ENCODE measurements around the gene TCEAL7. TPM values are rescaled to one million over a fixed set of nuclear protein-coding genes. Genes with fewer than 3 reads are reported as not detected.

Gene TCEAL7
- total RNA-seq, 2 experiments from 2014 or later: not detected

DNA sequence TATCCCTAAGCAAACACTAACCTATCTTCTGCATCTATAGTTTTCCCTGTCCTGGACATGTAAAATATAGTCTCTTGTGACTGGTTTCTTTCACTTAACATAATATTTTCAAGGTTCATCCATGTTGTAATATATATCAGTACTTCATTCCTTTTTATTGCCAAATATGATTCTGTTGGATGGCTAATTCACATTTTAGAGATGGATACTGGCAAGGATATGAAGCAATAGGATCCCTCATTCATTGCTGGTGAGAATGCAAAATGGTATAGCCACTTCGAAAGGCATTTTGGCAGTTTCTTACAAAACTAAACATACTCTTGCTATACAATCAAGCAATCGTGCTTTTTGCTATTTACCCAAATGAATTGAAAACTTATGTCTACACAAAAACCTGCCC, 33.0 kb downstream of the TCEAL7 start:
- H3K9me3 ChIP-seq (ENCODE audit: control insufficient read depth in 1 of 2, insufficient read depth in 1 of 2, low read length in 2 of 2): no peaks in the 10 kb centered on the region
- no peaks in the 10 kb centered on the region for H3K9me3 Mint-ChIP-seq
- no peaks in the 10 kb centered on the region for H3K4me1 ChIP-seq (ENCODE audit: insufficient read depth, low read length)
- H3K36me3 Mint-ChIP-seq (ENCODE audit: low read depth): no peaks in the 10 kb centered on the region
- intact Hi-C loops (cut with DNase I, micrococcal nuclease): no loop called here
- DNase-seq (no peak), ATAC-seq (ENCODE audit: poor library complexity) (no peak)
- ChIA-PET POLR2A (no interaction called here), CTCF (no interaction called here)
- H3K27ac Mint-ChIP-seq: no peak overlapping the region
- no peaks in the 10 kb centered on the region for H3K4me1 Mint-ChIP-seq (ENCODE audit: low read depth)
- no peak overlapping the region for H3K4me3 Mint-ChIP-seq
- peaks cover 4% of the 10 kb centered on the region for H3K27me3 Mint-ChIP-seq
- H3K27ac ChIP-seq (ENCODE audit: low read depth in 1 of 2, low read length in 2 of 2): no peak overlapping the region
- no peak overlapping the region for H3K4me3 ChIP-seq (ENCODE audit: low read length)
- H3K36me3 ChIP-seq (ENCODE audit: insufficient read depth, low read length): no peaks in the 10 kb centered on the region
- H3K27me3 ChIP-seq (ENCODE audit: control insufficient read depth in 1 of 2, insufficient read depth in 2 of 2, low read length in 2 of 2): no peaks in the 10 kb centered on the region
- TF ChIP-seq, protein P1, sequence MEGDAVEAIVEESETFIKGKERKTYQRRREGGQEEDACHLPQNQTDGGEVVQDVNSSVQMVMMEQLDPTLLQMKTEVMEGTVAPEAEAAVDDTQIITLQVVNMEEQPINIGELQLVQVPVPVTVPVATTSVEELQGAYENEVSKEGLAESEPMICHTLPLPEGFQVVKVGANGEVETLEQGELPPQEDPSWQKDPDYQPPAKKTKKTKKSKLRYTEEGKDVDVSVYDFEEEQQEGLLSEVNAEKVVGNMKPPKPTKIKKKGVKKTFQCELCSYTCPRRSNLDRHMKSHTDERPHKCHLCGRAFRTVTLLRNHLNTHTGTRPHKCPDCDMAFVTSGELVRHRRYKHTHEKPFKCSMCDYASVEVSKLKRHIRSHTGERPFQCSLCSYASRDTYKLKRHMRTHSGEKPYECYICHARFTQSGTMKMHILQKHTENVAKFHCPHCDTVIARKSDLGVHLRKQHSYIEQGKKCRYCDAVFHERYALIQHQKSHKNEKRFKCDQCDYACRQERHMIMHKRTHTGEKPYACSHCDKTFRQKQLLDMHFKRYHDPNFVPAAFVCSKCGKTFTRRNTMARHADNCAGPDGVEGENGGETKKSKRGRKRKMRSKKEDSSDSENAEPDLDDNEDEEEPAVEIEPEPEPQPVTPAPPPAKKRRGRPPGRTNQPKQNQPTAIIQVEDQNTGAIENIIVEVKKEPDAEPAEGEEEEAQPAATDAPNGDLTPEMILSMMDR (IDR thresholded peaks at IDR 0.05): no peak

DNA sequence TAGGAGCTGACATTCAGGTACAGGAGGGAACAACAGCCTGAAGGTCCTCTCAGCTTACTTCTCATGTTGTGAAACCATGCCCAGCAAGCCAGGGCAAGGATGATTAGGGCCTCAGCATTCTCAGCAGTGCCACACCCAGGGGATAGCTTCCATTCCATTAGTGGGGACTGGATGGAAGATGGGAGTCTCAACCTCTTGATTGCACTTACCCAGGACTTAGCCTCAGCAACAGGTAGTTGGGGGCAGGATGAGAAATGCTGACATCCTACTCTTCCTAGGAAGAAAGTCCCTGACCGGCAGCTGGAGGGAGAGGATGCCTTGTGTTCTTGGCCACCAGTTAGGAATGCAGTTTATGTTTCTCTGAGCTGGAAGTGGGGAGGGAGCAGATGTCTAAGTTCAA, 37.5 kb downstream of the TCEAL7 start:
- CTCF ChIA-PET: no interaction called here
- ATAC-seq (ENCODE audit: poor library complexity): no peak

DNA sequence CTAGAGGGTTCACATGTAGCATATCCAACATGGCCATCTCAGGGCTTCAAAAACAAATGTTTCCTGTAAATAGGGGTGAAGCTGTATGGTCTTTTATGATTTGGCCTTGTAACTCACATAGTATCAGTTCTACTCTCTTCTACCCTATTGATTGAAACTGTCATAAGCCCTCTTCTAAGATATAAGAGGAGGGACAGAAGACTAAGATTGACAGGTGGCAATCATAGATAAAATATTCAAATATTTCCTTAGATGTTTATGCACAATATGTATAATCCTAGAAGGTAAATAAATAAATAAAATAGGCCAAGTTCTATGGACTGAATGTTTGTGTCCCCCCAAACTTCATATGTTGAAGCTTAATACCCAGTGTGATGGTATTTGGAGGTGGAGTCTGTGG, 39.4 kb downstream of the TCEAL7 start:
- Mint-ChIP-seq H3K36me3 (ENCODE audit: low read depth) (no peaks in the 10 kb centered on the region), H3K4me1 (ENCODE audit: low read depth) (no peaks in the 10 kb centered on the region), H3K27me3 (peaks cover 4% of the 10 kb centered on the region), H3K9me3 (no peaks in the 10 kb centered on the region), H3K4me3 (no peak overlapping the region), H3K27ac (no peak overlapping the region)
- ChIA-PET CTCF (no interaction called here), POLR2A (no interaction called here)
- no peak overlapping the region for H3K4me3 ChIP-seq (ENCODE audit: low read length)
- intact Hi-C loops (cut with DNase I, micrococcal nuclease): no loop called here
- no peak for ATAC-seq (ENCODE audit: poor library complexity)
- TF ChIP-seq, protein P1 (IDR thresholded peaks at IDR 0.05): no peak
- H3K27ac ChIP-seq (ENCODE audit: low read depth in 1 of 2, low read length in 2 of 2): no peak overlapping the region
- H3K9me3 ChIP-seq (ENCODE audit: control insufficient read depth in 1 of 2, insufficient read depth in 1 of 2, low read length in 2 of 2): no peaks in the 10 kb centered on the region
- no peaks in the 10 kb centered on the region for H3K4me1 ChIP-seq (ENCODE audit: insufficient read depth, low read length)
- no peaks in the 10 kb centered on the region for H3K36me3 ChIP-seq (ENCODE audit: insufficient read depth, low read length)
- DNase-seq: no peak
- no peaks in the 10 kb centered on the region for H3K27me3 ChIP-seq (ENCODE audit: control insufficient read depth in 1 of 2, insufficient read depth in 2 of 2, low read length in 2 of 2)

More for the DNA sequence above, 37.5 kb downstream of the TCEAL7 start:
- TF ChIP-seq, protein P1 (IDR thresholded peaks at IDR 0.05): no peak
- Mint-ChIP-seq H3K27me3 (peaks cover 4% of the 10 kb centered on the region), H3K9me3 (no peaks in the 10 kb centered on the region), H3K4me1 (ENCODE audit: low read depth) (no peaks in the 10 kb centered on the region), H3K36me3 (ENCODE audit: low read depth) (no peaks in the 10 kb centered on the region), H3K4me3 (no peak overlapping the region), H3K27ac (no peak overlapping the region)
- DNase-seq: no peak
- Histone ChIP-seq H3K36me3 (ENCODE audit: insufficient read depth, low read length) (no peaks in the 10 kb centered on the region), H3K9me3 (ENCODE audit: control insufficient read depth in 1 of 2, insufficient read depth in 1 of 2, low read length in 2 of 2) (no peaks in the 10 kb centered on the region), H3K27me3 (ENCODE audit: control insufficient read depth in 1 of 2, insufficient read depth in 2 of 2, low read length in 2 of 2) (no peaks in the 10 kb centered on the region), H3K4me3 (ENCODE audit: low read length) (no peak overlapping the region), H3K27ac (ENCODE audit: low read depth in 1 of 2, low read length in 2 of 2) (no peak overlapping the region), H3K4me1 (ENCODE audit: insufficient read depth, low read length) (no peaks in the 10 kb centered on the region)
- POLR2A ChIA-PET: no interaction called here
- intact Hi-C loops (cut with DNase I, micrococcal nuclease): no loop called here

All from CD4-positive, alpha-beta T cell (primary cell).